CD14-positive monocyte (primary cell): ENCODE data around the gene HAGH. TPM values are rescaled to one million over a fixed set of nuclear protein-coding genes. Genes with fewer than 3 reads are reported as not detected.

Experiments
- DNase-seq, 3 donors: peaks; one replicate each; pipeline ENCODE4 v3.0.0-alpha.2; 2011 to 2022
- H2AFZ ChIP-seq: 2 replicates; pipeline ENCODE4 v1.6.0; 2012; ENCODE audit warnings: mild to moderate bottlenecking, low read depth, low read length, inconsistent platforms; ENCODE audit not compliant: insufficient read depth, poor library complexity, severe bottlenecking
- H3K27ac ChIP-seq, 2 donors: 1 replicate in 1 of 2; 2 replicates in 1 of 2; pipeline ENCODE4 v1.5.1; 2012 to 2013; ENCODE audit warnings: low read length in 2 of 2, control low read depth in 1 of 2, inconsistent platforms in 1 of 2, low read depth in 1 of 2, mild to moderate bottlenecking in 1 of 2
- H3K27me3 ChIP-seq, 2 donors: one replicate each; pipeline versions ENCODE4 v1.6.0 to v1.6.1; 2011 to 2013; ENCODE audit warnings: low read length in 2 of 2; ENCODE audit not compliant: control insufficient read depth in 2 of 2, insufficient read depth in 2 of 2
- H3K36me3 ChIP-seq, 2 donors: replicated peaks in 1 of 2; 1 replicate in 1 of 2; 2 replicates in 1 of 2; pipeline versions ENCODE4 v1.5.1 to v1.6.1; 2012 to 2013; ENCODE audit warnings: low read length in 2 of 2, control low read depth in 1 of 2, inconsistent platforms in 1 of 2, mild to moderate bottlenecking in 1 of 2; ENCODE audit not compliant: insufficient read depth in 2 of 2, control insufficient read depth in 1 of 2
- H3K4me1 ChIP-seq, 2 donors: 1 replicate in 1 of 2; 2 replicates in 1 of 2; pipeline versions ENCODE4 v1.5.1 to v1.6.1; 2012 to 2013; ENCODE audit warnings: low read length in 2 of 2, control low read depth in 1 of 2, inconsistent platforms in 1 of 2, mild to moderate bottlenecking in 1 of 2, moderate library complexity in 1 of 2; ENCODE audit not compliant: insufficient read depth in 2 of 2, control insufficient read depth in 1 of 2
- H3K4me2 ChIP-seq: replicated peaks from 2 replicates; pipeline ENCODE3; 2012; ENCODE audit warnings: low read length, moderate library complexity, mild to moderate bottlenecking; ENCODE audit not compliant: poor library complexity, severe bottlenecking; ENCODE audit errors: extremely low read depth
- H3K4me3 ChIP-seq, 3 experiments: fragments of 200-600 bp in 1 of 3; sonication (generic) in 1 of 3; replicated peaks in 1 of 3; 1 replicate in 2 of 3; 2 replicates in 1 of 3; pipeline ENCODE4 v1.5.1; 2011 to 2013; ENCODE audit warnings: low read length in 3 of 3, mild to moderate bottlenecking in 3 of 3, control low read depth in 2 of 3, low read depth in 2 of 3, inconsistent platforms in 1 of 3, moderate library complexity in 1 of 3
- H3K79me2 ChIP-seq: 2 replicates; pipeline ENCODE4 v1.6.0; 2012; ENCODE audit warnings: mild to moderate bottlenecking, control low read depth, inconsistent platforms, low read length, moderate library complexity; ENCODE audit not compliant: insufficient read depth
- H3K9ac ChIP-seq: 2 replicates; pipeline ENCODE4 v1.6.0; 2017; ENCODE audit warnings: low read length, mild to moderate bottlenecking; ENCODE audit not compliant: insufficient read depth, poor library complexity, severe bottlenecking
- H3K9me3 ChIP-seq, 2 donors: replicated peaks in 1 of 2; 1 replicate in 1 of 2; 2 replicates in 1 of 2; pipeline versions ENCODE4 v1.5.1 to v1.6.1; 2012 to 2013; ENCODE audit warnings: low read length in 2 of 2, control low read depth in 1 of 2; ENCODE audit not compliant: control insufficient read depth in 1 of 2, insufficient read depth in 1 of 2
- H4K20me1 ChIP-seq: 2 replicates; pipeline ENCODE4 v1.6.0; 2012; ENCODE audit warnings: mild to moderate bottlenecking, low read length, control low read depth, moderate library complexity; ENCODE audit not compliant: insufficient read depth
- H3K27ac Mint-ChIP-seq, 7 donors: one replicate each; pipeline ENCODE4 v1.8.0; 2020; ENCODE audit warnings: mild to moderate bottlenecking in 7 of 7, mixed read lengths in 7 of 7, moderate library complexity in 6 of 7, inconsistent platforms in 2 of 7
- H3K27me3 Mint-ChIP-seq, 3 donors: one replicate each; pipeline ENCODE4 v1.8.0; 2021 to 2022; ENCODE audit warnings: low read depth in 3 of 3, mild to moderate bottlenecking in 3 of 3, mixed read lengths in 3 of 3, moderate library complexity in 3 of 3, inconsistent platforms in 1 of 3
- H3K36me3 Mint-ChIP-seq, 2 donors: one replicate each; pipeline ENCODE4 v1.8.0; 2020; ENCODE audit warnings: mixed read lengths in 2 of 2, inconsistent platforms in 1 of 2, mild to moderate bottlenecking in 1 of 2
- H3K4me1 Mint-ChIP-seq: one replicate; pipeline ENCODE4 v1.8.0; 2020; ENCODE audit warnings: mild to moderate bottlenecking, mixed read lengths
- H3K4me3 Mint-ChIP-seq, 2 donors: one replicate each; pipeline ENCODE4 v1.8.0; 2020; ENCODE audit warnings: mild to moderate bottlenecking in 2 of 2, mixed read lengths in 2 of 2, moderate library complexity in 1 of 2
- H3K9me3 Mint-ChIP-seq, 7 donors: one replicate each; pipeline ENCODE4 v1.8.0; 2020 to 2022; ENCODE audit warnings: mixed read lengths in 7 of 7, mild to moderate bottlenecking in 6 of 7, moderate library complexity in 6 of 7, inconsistent platforms in 2 of 7
- CTCF ChIP-seq: fragments of 200-600 bp; IDR thresholded peaks from one replicate; pipeline ENCODE4 v1.8.0; 2022; ENCODE audit warnings: antibody characterized with exemption, mild to moderate bottlenecking
- WGBS: methylation state at CpG from one replicate; pipeline ENCODE4 v1.1.5; 2013; ENCODE audit warnings: missing lambda C conversion rate; ENCODE audit not compliant: insufficient coverage; 5-methylcytosine and 5-hydroxymethylcytosine counted together
- intact Hi-C, 2 donors: fragments of 100-400 bp; cut with micrococcal nuclease; formaldehyde crosslinking; loops; one replicate each; pipeline versions ENCODE4 v1.15.0 to v1.15.1; 2023
- polyA plus RNA-seq, 3 donors: library from polyadenylated mRNA; depleted of rRNA in 1 of 3; unstranded in 2 of 3; stranded (reverse) in 1 of 3; fragments of 300-500 nt in 2 of 3; fragments of >200 nt in 1 of 3; fragmentation: Illumina TruSeq in 2 of 3; gene quantifications; 1 replicate in 2 of 3; 2 replicates in 1 of 3; pipeline ENCODE4 v1.2.3, GENCODE V29; 2012 to 2021

HAGH gene
- polyA plus RNA-seq, 3 donors = 42.6 to 82.1 (median 47.7) TPM

DNA sequence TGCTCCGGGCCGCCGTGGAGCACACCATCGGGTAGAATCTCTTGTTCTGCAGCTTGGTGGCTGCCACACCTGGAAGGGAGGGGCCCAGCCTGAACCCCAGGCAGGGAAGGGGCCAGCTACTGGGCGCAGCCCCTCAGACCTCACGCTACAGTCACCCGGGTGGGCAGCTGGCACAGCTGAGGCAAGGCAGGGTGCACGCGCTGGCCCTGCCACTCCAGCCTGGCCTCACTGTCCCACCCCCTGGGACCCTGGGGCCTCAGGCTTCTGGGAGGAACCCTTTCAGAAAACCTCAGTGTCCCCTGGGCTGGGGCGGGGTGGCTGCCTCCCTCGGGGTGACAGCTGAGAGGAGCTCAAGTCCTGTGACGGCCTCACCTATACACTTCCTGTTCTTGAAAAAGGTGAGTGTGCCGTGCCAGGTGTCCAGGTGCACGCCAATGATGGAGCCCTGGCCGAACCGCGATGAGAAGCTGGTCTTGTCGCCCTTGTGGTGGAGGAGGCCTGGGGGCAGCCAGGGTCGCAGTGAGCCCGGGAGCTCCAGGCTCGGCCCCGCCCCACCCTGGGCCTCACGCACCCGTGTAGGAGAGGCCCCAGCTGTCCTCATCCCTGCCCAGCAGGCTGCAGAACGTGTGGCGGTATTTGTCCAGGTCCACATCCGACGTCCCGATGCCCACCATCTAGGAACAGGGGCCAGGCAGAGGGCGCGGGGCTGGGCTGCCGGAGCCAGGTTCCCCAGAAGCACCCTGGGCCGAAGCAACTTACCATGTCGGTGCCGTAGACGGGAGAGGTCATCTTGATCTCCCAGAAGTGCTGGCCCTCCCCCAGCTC lies 49.0 kb downstream of the HAGH start:
- Mint-ChIP-seq H3K4me3 (no peak overlapping the region), H3K36me3 (peaks cover 5 to 43% of the 10 kb centered on the region in 2 donors), H3K27me3 (no peaks in the 10 kb centered on the region), H3K9me3 (no peaks in the 10 kb centered on the region), H3K4me1 (peaks cover 26% of the 10 kb centered on the region), H3K27ac (no peak overlapping the region)
- H2AFZ ChIP-seq = no peak overlapping the region
- H3K27me3 ChIP-seq = no peaks in the 10 kb centered on the region
- H3K4me3 ChIP-seq = no peak overlapping the region
- H4K20me1 ChIP-seq = peaks cover 88% of the 10 kb centered on the region
- H3K4me1 ChIP-seq = peaks cover 25 to 41% of the 10 kb centered on the region in 2 donors
- 91% methylated on average over 36 of the region's 36 CpGs for WGBS
- no peak for DNase-seq
- H3K9me3 ChIP-seq = no peaks in the 10 kb centered on the region
- intact Hi-C loops = loop anchor here (10.0 kb wide), 3 partner anchors 73 to 303 kb away; partner anchors contain the start of genes CLCN7 (in 1 of the 2) and MAPK8IP3 (in 1 of the 2)
- peaks cover 39% of the 10 kb centered on the region in 2 donors for H3K36me3 ChIP-seq
- H3K4me2 ChIP-seq = no peak overlapping the region
- peaks cover 51% of the 10 kb centered on the region for H3K79me2 ChIP-seq
- no peak overlapping the region for H3K27ac ChIP-seq
- TF ChIP-seq CTCF = no peak
- no peak overlapping the region for H3K9ac ChIP-seq

- Histone ChIP-seq H3K36me3 (peaks cover 39% of the 10 kb centered on the region in 2 donors), H3K27ac (no peak overlapping the region), H3K27me3 (no peaks in the 10 kb centered on the region), H3K9me3 (no peaks in the 10 kb centered on the region), H3K79me2 (peaks cover 57% of the 10 kb centered on the region), H3K4me2 (no peak overlapping the region), H3K4me3 (no peak overlapping the region), H3K9ac (no peak overlapping the region), H2AFZ (no peak overlapping the region), H4K20me1 (peaks cover 93% of the 10 kb centered on the region), H3K4me1 (peaks cover 31 to 45% of the 10 kb centered on the region in 2 donors)
- no peaks in the 10 kb centered on the region for H3K9me3 Mint-ChIP-seq
- H3K27ac Mint-ChIP-seq = peak overlapping the region in 1 of 7 donors; percentile 70
- peaks cover 5 to 47% of the 10 kb centered on the region in 2 donors for H3K36me3 Mint-ChIP-seq
- no peak for TF ChIP-seq CTCF
- H3K4me3 Mint-ChIP-seq = no peak overlapping the region
- no peaks in the 10 kb centered on the region for H3K27me3 Mint-ChIP-seq
- DNase-seq = no peak
- H3K4me1 Mint-ChIP-seq = peaks cover 31% of the 10 kb centered on the region
- WGBS = 93% methylated on average over 22 of the region's 22 CpGs
- intact Hi-C loops = loop anchor here (10.0 kb wide), 3 partner anchors 72 to 302 kb away; partner anchors contain the start of genes CLCN7 (in 1 of the 2) and MAPK8IP3 (in 1 of the 2)
Observed at GRCh38 chr16:1776991-1777374, 49.6 kb downstream of the HAGH start.
